Chondrocyte (in vitro differentiated cells): ENCODE measurements around the gene VAMP2. TPM values are rescaled to one million over a fixed set of nuclear protein-coding genes. Genes with fewer than 3 reads are reported as not detected.

Experiments used
- DNase-seq: peaks from one replicate; pipeline ENCODE4 v3.0.0; 2021; ENCODE audit warnings: mixed read lengths, low spot score
- H3K27ac Mint-ChIP-seq: one replicate; pipeline ENCODE4 v1.8.0; 2021; ENCODE audit warnings: mild to moderate bottlenecking, moderate library complexity, mixed read lengths; ENCODE audit not compliant: unreplicated experiment
- H3K27me3 Mint-ChIP-seq: 2 replicates; pipeline ENCODE4 v1.8.0; 2021; ENCODE audit warnings: low read depth, mixed read lengths
- H3K36me3 Mint-ChIP-seq: 2 replicates; pipeline ENCODE4 v1.8.0; 2021; ENCODE audit warnings: low read depth, mixed read lengths
- H3K4me1 Mint-ChIP-seq: 2 replicates; pipeline ENCODE4 v1.8.0; 2021; ENCODE audit warnings: low read depth, mild to moderate bottlenecking, mixed read lengths
- H3K4me3 Mint-ChIP-seq: one replicate; pipeline ENCODE4 v1.8.0; 2021; ENCODE audit warnings: mild to moderate bottlenecking, moderate library complexity, mixed read lengths; ENCODE audit not compliant: unreplicated experiment
- H3K9me3 Mint-ChIP-seq: 2 replicates; pipeline ENCODE4 v1.8.0; 2021; ENCODE audit warnings: low read depth, mixed read lengths
- total RNA-seq: library from RNA; stranded (reverse); gene quantifications from 3 replicates; pipeline ENCODE4 v1.2.1, GENCODE V29; 2021
- TF ChIP-seq, protein P1 (sequence below): fragments of 200-600 bp; sonication (generic); IDR thresholded peaks from 2 replicates; pipeline ENCODE4 v1.5.0; 2021; ENCODE audit warnings: antibody characterized with exemption, mild to moderate bottlenecking, moderate library complexity

Gene VAMP2
- total RNA-seq, 1 donor from 2014 or later = 45.4 TPM

DNA sequence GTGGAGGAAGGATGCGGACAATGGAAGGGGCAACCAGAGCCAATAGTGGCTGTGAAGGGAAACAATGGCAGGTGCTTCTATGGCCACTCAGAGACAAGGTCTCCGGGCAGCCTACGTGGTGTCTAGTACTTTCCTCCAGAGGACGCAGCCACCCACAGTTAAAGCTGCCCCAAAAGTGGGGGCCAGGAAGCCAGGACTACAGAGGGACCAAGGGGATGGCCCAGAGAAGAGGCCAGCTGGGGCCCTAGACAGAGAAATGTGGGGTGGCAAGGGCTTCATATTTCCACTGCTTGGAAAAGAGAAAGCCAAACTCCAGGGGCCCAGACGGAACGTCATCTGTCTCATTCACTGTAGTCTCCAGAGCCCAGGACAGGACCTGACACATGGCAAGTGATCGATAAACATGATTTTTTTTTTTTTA lies 9.7 kb downstream of the VAMP2 start:
- H3K36me3 Mint-ChIP-seq = peaks cover 13% of the 10 kb centered on the region
- H3K27ac Mint-ChIP-seq = no peak overlapping the region
- no peaks in the 10 kb centered on the region for H3K27me3 Mint-ChIP-seq
- DNase-seq = no peak
- H3K9me3 Mint-ChIP-seq = no peaks in the 10 kb centered on the region
- H3K4me3 Mint-ChIP-seq = no peak overlapping the region
- H3K4me1 Mint-ChIP-seq = peaks cover 35% of the 10 kb centered on the region
- TF ChIP-seq, protein P1, sequence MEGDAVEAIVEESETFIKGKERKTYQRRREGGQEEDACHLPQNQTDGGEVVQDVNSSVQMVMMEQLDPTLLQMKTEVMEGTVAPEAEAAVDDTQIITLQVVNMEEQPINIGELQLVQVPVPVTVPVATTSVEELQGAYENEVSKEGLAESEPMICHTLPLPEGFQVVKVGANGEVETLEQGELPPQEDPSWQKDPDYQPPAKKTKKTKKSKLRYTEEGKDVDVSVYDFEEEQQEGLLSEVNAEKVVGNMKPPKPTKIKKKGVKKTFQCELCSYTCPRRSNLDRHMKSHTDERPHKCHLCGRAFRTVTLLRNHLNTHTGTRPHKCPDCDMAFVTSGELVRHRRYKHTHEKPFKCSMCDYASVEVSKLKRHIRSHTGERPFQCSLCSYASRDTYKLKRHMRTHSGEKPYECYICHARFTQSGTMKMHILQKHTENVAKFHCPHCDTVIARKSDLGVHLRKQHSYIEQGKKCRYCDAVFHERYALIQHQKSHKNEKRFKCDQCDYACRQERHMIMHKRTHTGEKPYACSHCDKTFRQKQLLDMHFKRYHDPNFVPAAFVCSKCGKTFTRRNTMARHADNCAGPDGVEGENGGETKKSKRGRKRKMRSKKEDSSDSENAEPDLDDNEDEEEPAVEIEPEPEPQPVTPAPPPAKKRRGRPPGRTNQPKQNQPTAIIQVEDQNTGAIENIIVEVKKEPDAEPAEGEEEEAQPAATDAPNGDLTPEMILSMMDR = no peak

DNA sequence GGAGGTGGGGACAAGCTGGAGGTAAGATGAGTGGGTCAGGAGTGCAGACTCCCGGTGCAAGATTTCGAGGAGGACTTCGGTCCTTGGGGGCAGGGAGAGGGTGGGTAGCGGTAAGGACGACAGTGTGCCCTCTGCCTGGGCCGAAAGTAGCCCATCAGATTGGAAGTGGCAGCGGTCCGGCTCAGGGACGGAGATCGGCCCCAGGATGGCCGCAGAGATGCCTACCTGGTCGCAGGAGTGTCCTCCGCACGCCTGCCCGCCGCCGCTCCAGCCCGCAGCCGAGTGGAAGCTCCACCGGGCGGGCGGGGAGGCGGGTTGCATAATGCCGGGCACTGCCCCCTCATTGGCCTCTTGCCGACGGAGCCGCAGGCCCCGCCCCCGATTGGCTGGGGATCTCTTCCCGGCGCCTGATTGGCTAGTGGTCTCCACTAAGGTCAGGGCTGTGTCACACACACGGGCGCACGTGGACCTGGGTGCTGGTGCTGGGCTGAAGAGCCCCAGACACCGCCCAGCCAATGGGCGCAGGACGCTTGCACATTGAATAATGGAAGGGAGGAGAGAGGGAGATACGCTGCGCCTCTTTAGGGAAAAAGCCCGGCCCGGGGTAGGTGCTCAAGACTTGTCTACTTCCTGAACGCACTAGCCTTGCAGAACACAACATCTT lies 10.5 kb downstream of the VAMP2 start, which contains the start of gene PER1:
PER1 (minus strand) TSS at position 293 of the 664 bp plus-strand sequence. CDS start 1,698 bp downstream, outside the sequence.
- Mint-ChIP-seq H3K27ac (no peak within 1 kb of the TSS), H3K9me3 (no peaks in the 10 kb centered on the region), H3K4me3 (no peak within 1 kb of the TSS), H3K27me3 (no peaks in the 10 kb centered on the region), H3K4me1 (peaks cover 35% of the 10 kb centered on the region), H3K36me3 (peaks cover 17% of the 10 kb centered on the region)
- TF ChIP-seq, protein P1 = no peak
- DNase-seq = peak; percentile 99

DNA sequence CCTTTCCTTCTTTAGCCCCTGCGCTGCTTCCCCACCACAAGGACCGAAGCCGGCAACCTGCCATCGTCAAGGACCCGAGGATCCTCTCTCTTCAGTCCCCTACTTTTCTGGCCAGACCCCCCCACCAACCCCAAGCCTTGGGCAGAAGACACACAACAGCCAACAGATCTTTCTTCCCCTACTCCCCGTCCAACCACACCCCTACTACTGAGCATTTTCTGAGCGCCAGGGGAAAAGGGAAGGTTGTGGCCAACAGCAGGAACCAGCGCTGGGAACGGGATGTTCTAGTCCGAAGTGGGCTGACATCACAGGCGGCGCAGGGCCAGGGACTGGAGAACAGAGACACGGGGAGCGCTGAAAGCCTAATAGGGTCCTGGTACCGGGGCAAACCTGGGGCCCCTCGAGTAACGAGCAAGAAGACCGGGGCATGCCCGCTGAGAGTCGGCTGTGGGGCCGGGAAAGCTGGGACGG lies 11.1 kb downstream of the VAMP2 start:
- H3K4me3 Mint-ChIP-seq = no peak overlapping the region
- DNase-seq = peak; percentile 94
- H3K36me3 Mint-ChIP-seq = peaks cover 21% of the 10 kb centered on the region
- no peaks in the 10 kb centered on the region for H3K9me3 Mint-ChIP-seq
- no peaks in the 10 kb centered on the region for H3K27me3 Mint-ChIP-seq
- no peak overlapping the region for H3K27ac Mint-ChIP-seq
- peaks cover 35% of the 10 kb centered on the region for H3K4me1 Mint-ChIP-seq
- TF ChIP-seq, protein P1 = no peak

DNA sequence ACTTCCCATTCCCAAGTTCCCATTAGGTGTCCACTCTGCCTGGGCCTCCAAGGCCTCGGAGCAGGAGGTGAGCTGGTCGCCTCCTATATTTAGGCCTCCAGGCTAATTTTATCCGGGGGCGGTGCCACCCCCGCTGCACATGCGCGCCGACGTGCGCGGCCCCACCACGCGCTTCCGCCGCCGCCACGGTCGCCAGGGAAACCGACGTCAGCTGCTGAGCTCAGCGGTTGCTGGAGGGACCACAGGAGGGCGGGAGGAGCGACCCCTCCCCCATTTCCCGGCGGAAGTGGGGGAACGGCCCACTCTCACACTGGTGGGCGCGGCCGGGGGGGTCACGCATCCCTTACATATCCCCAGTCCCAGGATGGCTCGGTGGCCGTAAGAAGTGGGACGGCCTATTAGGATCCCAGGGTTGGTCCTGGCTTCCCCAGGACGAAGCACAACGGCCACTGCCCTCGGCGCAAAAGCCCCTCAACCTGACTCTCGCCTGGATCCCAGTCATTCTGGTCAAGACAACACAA lies 11.6 kb downstream of the VAMP2 start:
- DNase-seq = peak; percentile 96
- Mint-ChIP-seq H3K27ac (no peak overlapping the region), H3K4me3 (no peak overlapping the region), H3K9me3 (no peaks in the 10 kb centered on the region), H3K36me3 (peaks cover 26% of the 10 kb centered on the region), H3K4me1 (peaks cover 35% of the 10 kb centered on the region), H3K27me3 (no peaks in the 10 kb centered on the region)
- TF ChIP-seq, protein P1 = peak; percentile 18

DNA sequence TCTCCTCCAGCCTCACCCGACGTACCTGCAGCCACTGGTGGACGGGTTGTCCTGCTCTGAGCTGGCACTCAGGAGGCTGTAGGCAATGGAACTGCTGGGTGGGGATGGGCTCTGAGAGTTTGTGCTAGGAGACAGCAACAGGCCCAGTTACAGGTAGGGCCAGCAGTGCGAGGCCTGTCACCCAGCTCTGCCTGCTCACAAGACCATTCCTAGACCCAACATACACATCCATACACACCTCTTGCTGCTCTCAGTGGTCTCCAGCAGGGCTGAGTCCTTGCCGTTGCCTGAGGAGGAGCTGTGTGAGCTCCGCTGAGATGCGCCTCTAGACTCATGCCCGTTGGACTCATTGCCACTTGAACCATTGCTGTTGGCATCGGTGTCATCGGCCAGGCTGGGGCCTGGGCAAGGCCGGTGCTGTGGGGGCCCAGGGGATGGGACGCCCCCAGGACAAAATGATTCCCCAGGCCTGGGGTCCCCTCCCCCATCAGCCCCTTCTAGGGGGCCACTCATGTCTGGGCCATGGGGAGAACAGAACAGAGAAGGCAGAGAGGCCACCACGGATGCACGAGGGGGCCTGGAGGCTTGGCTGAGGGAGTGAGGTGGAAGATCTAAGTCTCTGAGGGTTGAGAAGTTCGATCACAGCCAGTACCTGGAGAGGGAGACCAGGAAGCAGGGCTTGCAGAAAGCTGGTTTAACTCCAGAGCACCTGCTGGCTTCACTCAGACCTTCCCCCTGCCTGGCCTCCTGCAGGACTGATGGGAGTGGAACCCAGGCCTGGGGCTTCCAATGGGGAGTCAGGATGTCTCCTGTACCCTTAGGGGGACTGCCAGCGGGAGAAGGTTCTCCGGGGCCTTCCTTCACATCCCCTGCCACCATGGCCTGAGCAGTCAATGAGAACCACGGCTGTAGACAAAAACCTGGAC lies 12.3 kb downstream of the VAMP2 start:
- Mint-ChIP-seq H3K27me3 (no peaks in the 10 kb centered on the region), H3K9me3 (no peaks in the 10 kb centered on the region), H3K27ac (peak overlapping the region; percentile 22), H3K4me1 (peaks cover 35% of the 10 kb centered on the region), H3K36me3 (peaks cover 31% of the 10 kb centered on the region), H3K4me3 (peak overlapping the region; percentile 2)
- DNase-seq = no peak
- TF ChIP-seq, protein P1 = no peak
